HG03469 (cell line): ENCODE data around the gene TRIM31.
"Not testable (repeated sequence)": the region's sequence is repeated elsewhere in the genome, so short reads cannot be mapped to it uniquely, and the experiment has no call there.

Source experiments
- ATAC-seq: cut with Tn5 transposase; IDR thresholded peaks from one replicate; pipeline ENCODE4 v1.9.1; 2021; ENCODE audit warnings: mild to moderate bottlenecking, moderate library complexity, moderate number of reproducible peaks; ENCODE audit not compliant: unreplicated experiment

TRIM31 gene

DNA sequence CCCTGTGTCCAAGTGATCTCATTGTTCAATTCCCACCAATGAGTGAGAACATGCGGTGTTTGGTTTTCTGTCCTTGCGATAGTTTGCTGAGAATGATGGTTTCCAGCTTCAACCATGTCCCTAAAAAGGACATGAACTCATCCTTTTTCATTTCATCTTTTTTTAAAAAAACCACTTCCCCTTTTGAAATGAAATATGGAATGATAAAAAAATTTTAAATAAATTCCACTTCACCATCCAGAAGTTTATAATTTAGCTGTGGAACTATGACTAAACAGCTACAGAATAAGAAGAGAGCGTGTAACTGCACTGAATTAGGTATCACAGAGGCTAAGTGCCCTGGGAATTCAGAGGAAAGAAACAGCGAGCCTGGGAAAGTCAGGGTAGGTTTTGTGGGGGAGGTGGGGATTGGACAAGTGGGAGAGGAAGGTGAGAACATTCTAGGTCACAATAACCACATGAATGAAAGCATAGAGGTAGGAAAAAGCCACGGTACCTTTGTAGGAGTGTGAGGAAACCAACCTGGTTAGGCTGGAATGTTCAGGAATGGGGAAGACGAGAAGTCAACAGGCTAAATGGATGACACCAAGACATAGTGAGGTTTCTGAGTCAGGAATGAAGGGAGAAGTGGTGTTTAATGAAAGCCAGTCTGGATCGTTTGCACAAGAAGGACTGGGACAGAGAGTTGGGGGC lies 37.1 kb upstream of the TRIM31 start:
- no peak for ATAC-seq

DNA sequence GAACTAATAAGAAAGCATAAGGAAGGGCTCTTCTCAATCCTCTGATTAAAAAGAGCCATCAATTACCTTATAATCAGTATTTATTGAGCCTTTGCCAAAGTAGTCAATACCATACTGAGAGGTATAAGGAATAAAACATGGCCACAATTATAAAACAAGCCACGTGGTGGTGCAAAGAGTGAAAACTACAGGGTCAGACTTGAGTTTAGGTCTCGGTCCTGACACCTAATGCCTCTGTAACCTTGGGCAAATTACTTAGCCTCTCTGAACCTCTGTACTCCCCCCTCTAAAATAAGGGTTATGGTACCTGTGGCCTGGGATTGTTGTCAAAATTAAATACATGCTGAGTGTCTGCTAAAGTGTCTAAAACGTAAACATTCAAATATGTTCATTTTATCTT lies 36.3 kb upstream of the TRIM31 start:
- ATAC-seq: no peak

DNA sequence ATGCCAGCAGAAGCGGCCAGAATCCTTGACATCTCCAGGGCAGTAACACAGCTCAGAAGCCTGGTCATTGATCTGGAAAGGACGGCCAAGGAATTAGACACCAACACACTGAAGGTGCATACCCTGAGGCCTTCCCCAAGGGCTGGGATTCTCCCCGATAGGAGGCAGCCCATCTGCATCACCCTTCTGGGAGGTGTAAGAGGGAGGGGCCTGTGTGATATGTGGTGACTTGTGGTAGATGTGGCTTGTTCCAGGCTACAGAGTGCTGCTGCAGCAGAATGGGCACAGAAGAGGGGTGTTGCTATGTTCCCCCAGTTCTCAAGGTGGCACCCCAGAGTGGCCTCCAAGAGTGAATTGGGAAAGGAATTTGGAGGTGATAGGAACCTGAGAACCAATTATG lies 34.2 kb upstream of the TRIM31 start:
- ATAC-seq: no peak

DNA sequence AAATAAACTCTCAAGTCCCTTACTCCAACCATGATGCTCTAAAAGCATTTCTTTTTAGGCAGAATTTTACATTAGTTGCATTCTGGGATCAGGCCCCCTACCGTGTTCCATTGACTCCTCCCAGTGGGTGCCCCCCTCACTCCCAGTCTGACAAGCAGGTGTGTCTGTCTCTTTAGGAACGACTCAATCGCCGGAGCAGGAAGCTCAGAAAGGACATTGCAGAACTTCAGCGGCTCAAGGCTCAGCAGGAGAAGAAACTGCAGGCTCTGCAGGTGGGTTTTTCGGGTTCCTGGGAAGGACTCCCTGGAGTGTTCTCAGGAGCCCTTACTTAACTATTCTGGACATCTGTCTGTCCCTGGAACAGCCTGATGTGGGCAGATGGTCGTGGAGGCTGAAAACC lies 32.9 kb upstream of the TRIM31 start:
- no peak for ATAC-seq

DNA sequence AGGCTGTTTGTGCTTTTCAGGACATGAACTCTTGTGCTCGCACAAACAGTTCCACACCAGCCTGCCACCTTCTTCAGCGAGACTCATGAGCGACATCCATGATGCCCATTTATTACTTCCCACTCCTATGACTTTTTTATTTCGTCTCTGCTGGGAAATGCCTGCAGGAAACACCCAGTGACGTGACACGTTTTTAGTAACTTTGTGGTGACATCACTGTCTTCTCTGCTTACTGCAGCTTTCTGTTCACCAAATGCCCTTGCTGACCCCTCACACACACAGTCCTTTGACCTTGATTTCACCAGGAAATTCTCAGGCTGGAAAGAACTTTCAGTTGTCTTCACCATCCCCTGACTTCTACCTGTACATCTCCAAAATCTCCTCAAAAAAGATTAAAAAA lies 31.9 kb upstream of the TRIM31 start:
- ATAC-seq: no peak

DNA sequence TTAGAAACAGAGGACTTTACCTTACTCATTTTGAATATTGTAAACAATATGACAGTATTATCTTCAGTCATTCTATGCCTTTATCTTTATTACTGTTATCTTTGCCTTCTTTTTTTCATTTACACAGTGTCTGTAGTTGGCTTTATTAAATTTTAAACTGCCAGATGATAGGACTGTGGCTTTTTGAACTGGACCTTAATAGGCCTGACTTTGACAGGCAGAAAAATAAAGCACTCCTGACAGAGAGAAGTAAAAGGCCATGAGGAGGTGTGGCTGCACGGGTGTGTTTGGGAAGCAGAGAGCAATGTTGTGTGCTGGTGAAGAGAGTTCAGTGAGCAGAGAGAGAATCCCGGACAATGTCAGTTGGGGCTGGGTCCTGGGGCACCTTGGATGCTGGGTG lies 30.9 kb upstream of the TRIM31 start:
- ATAC-seq: no peak

DNA sequence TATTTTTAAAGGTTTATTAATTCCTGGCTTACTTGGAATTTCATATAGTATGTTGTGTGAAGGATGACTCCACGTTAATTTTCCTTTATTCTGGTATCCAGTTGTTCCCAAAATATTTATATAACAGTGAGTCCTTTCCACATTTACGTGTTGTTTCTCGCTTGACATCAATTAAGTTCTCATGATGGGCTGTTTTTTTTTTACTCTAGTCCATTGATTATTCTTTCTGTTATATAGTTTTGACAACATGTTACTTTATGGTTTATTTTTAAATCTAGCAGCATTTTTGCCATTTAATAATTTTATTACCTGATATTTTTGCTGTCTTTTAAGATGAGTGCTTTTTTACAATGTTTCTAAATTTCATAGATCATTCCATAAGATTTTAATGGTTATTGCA lies 29.8 kb upstream of the TRIM31 start:
- no peak for ATAC-seq

DNA sequence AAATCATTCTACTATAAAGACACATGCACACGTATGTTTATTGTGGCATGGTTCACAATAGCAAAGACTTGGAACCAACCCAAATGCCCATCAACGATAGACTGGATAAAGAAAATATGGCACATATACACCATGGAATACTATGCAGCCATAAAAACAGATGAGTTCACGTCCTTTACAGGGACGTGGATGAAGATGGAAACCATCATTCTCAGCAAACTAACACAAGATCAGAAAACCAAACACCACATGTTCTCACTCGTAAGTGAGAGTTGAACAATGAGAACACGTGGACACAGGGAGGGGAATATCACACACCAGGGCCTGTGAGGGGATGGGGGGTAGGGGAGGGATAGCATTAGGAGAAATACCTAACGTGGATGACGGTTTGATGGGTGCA lies 27.4 kb upstream of the TRIM31 start:
- ATAC-seq: not testable (repeated sequence)

DNA sequence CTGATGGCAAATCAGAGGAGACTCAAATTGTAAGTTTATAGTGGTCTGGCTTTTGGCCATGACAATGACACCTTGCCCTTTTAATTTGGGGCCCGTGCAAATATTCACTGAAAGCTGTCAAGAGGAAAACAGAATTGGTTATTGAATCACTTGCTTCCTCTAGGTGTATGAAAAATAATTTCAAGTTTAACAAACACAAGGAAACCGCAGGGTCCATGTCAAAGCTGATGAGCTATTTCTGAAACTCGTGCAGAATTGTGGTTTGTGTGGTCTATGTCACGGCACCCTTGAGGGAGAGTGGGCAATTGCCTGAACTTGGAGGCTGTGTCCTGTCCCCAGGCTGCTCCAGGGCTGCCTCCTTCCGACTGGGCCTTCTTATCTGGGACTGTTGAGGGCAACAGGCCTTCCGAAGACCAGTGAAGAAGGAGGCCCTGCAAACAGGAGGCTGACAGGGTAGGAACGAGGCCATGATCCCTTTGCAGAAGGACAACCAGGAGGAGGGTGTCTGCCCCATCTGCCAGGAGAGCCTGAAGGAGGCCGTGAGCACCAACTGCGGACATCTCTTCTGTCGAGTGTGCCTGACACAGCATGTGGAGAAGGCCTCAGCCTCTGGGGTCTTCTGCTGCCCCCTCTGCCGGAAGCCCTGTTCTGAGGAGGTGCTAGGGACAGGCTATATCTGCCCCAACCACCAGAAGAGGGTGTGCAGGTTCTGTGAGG lies 23.8 kb upstream of the TRIM31 start:
- ATAC-seq: no peak

DNA sequence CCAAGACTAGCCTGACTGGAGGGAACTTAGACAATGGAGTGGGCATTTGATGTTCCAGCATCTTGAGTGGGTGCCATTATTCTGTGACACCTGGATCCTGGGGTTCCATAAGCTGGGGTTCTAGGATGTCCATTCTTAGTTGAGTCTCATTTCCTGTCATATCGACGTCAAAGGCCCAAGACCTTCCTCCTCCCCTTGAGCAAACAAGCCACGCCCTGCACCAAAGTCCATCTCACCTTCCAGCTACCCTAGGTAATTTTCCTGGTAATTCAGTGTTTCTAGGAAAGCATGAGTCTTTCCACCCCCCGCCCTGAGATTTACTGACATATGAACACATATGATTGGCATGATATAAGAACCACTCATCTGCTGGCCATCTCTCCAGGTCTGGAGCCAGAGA lies 22.9 kb upstream of the TRIM31 start, which contains the start of gene TRIM40:
Gene TRIM40 (plus strand): TSS at position 384 of the 400 bp plus-strand sequence. CDS start 897 bp downstream, outside the sequence.
- ATAC-seq: no peak

DNA sequence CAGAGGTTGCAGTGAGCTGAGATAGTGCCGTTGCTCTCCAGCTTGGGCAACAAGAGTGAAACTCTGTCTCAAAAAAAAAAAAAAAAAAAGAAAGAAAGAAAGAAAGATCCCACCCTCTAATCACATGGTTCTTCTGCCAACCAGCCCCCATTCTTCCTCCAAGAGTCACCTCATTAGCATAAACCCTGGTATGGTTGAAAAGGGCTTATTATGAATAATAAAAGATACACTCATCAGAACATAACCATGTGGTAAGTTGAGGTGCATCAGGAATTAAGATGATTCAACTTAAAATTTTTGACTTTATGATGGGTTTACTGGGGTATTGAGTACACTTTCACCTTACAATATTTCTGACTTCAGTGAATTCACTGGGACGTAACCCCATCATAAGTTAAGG lies 22.3 kb upstream of the TRIM31 start:
- no peak for ATAC-seq

DNA sequence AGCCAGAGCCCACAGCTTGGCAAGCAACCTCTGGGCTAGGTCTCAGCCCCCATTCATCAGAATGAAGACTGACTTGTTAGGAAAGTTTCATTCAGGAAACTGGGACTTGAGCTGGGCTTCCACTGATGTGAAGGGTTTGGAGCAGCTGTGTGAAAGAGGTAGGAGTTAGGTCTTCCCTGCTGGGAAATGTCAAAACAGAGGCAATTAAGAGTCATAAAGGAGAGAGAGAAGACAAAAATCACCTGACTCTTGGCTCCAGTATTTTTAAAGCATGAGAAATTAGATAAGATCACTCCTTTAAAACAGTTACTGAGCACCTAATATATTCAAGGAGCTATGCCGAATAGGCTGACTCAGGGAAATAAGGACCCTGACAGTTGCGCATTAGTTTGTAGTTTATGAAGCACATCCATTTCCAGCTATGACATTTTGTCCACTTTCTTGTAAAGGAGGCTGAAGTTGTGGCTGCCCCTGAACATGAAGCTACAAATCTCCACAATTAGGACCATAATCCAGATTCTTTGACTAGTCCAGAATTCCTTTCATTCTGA lies 19.1 kb upstream of the TRIM31 start:
- no peak for ATAC-seq

DNA sequence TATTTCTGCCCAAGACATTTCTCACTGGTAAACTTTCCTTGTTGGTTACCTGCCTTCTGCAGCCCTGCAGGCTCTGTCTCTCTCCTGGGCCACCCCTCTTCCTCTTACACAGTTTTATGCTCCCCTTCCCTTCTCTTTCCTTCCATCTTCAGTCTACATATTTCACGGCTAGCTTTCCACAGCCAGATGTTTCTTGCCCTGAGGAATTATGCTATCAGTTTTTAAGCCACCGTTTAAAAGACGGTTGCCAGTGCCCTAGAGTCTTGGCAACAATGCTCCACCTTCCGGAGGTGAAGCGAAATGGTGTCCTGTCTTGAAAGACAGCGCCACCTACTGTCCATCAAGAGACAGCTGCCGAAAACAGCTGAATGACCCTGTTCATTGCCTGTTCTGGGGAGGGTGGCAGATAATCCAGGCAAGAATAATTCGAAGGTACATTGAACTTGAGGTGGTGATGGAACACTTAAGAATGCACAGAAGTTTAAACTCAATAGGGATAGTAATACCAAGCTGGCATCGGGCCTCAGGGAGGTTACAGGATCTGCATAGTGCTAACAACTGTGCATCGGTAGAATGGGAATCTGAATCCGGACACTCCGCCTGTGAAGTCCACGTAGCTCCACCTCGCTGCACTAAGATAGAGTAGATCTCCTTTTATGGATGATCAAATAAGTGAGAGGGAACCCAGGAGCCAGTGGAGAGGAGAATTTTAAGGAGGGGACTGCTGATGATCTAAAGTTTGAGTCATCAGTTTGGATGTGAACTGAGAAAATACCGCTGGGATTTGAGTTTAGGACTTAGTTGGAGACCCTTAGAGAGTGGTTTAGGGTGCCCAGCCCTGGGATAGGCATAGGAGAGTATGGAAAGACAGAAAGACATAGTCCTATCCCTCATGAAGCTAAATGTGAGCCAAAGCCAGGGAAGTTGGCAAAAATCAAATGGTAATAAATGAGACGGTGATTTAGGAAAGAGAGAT lies 18.3 kb upstream of the TRIM31 start:
- ATAC-seq: no peak

DNA sequence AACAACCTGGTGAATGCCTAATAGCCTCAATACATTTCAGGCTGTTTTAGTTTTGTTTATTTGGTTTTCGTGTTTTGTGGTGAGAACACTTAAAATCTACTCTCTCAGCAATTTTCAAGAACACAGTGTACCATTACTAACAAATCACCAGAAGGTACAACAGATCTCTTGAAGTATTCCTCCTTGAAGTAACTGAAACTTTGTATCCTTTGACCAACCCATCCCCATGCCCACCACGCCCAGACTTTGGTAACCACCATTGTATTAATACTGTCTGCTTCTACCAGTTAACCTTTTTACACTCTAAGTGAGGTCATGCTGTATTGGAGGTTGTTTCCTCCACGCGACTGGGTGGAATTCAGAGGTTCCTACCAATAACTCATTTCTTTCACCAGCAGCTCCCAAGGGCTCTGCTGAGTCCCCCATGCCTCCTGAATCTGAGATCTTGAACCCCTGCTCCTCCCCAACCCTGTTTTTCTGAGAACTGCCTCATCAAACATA lies 17.3 kb upstream of the TRIM31 start:
- ATAC-seq: no peak

DNA sequence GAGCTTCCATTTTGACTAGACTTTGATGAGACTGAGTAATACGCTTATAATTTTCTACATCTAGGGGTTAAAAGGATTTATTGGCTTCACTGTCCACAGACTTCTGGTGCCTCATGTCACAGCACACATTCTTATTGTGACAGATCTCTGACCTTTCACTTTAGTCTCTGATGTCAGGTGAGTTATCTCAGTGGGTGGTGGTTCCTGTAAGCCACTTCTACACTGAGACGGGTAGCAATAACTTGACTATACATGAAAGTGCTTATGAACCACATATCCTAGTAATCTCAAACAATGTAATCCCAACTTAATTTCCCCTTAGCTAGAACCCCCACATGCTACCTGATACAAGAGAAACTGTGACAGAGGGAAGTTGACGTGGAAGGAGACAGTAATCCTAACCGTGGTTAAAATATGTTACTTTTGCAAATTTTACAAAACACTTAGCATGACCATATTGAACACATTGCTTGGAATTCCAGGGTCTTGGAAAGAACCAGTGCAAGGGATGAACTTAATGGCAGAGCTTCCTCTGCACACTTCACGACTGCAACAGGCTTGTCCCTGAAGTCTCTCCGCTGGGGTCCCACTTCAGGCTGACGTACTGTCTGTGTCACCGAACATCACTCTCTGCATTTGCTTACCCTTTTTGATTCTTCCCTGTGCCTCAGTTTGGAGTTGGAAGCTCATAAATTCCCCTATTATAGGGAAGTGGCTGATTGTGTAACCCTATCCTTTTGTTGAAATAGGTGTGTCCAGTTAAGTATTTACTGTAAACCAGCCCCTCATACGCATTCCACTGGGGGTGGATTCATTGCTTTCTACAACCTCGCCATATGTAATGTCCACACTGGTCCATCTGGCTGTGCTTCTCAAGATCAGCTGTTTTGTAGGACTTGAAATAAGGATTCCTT lies 16.6 kb upstream of the TRIM31 start:
- no peak for ATAC-seq

DNA sequence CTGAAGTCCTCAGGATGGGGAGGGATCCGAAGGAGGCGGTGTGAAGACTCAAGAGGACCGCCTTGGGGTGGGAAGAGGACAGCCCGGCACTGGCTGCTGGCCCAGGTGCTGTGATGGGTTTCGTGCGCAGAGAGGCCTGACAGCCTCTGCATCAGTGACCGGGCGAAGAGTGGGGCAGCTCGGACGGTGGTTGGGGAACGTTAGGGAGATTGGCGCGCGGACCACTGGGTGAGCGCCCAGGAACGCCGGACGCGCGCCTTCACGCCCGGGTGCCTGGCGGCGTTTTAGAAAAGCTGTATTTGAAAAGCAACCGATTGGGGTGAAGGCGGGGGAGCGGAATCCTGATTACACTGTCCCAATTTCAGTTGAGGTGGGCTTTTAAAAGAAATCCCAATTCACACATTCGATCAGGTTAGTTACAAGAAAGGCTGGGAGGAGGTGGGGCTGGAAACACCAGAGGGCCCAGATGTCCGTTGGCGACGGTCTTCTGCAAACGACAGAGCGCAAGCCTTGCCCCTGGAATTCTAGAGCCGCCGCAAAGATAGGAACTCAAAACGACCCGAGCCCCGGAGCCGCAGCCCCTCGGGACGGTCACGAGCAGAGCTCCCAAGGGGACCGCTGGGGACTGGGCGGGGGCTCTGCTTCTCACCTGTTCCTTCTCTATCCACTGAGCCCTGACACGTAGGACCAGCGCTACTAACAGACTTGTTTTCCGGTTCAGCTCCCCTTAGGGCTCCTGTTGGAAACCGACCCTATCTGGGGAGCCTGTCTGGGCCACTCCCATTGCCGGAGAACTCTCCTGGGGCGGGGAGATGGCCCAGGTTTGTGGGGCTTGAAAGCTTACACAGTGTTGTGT lies 14.6 kb upstream of the TRIM31 start:
- no peak for ATAC-seq

DNA sequence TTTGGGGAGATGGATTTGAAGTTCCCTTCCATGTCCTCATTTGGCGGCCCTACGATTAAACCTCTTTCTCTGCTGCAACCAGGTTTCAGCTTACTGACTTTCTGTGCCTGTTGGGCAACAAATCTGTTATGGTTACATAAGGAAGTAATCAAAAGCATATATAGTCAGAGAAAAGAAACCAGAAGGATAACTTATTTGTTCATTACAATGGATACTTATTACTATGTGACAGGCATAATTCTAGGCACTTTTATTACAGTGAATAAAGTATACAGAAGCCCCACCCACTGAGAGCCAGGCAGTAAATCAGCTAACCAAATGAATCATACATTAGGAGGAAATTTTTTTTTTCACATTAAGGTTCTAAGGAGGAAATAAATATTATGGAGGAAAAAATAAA lies 9.6 kb upstream of the TRIM31 start:
- ATAC-seq: no peak

DNA sequence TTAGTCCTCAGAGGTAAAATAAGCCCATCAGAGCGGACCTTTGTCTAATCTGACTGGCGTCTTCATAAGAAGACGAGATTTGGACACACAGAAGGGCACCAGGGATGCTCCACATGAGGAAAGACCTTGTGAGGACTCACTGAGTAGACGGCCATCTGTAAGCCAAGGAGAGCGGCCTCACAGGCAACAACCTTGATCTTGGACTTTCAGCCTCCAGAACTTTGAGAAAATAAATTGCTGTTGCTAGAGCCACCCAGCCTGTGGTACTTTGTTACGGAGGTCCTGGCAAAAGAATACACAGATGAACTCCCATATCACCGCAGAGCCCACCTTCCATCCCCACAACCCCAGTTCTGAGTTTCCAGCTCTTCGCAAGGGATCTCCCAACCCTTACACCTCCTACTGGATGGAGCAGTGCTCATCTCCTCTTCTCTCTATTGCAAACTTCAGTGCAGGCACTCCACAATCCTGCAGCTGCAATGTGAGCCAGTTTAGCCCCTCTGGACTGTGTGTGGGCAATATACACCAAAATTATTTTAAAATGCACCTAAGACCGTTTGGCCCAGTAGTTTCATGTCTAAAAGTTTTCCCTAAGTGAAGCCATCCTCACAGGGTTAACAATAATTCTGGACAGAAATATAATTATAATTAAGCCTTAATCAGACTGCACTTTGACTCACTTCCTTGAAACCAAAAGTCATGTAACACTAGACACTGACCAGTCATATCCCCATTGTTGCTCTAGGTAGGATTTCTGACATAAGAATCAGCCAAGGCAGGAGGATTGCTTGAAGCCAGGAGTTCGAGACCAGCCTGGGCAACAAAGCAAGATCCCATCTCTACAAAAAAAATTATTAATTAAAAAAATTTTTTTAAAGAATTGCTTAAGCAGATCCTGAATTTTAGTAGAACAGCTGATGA lies 8.8 kb upstream of the TRIM31 start:
- no peak for ATAC-seq
